ENCODE measurements around the gene LMO3. TPM values are rescaled to one million over a fixed set of nuclear protein-coding genes. Genes with fewer than 3 reads are reported as not detected.
"Not testable (repeated sequence)": the region's sequence is repeated elsewhere in the genome, so short reads cannot be mapped to it uniquely, and the experiment has no call there.

LMO3 gene
- total RNA-seq, 1 experiment from 2014 or later, result not detected

DNA sequence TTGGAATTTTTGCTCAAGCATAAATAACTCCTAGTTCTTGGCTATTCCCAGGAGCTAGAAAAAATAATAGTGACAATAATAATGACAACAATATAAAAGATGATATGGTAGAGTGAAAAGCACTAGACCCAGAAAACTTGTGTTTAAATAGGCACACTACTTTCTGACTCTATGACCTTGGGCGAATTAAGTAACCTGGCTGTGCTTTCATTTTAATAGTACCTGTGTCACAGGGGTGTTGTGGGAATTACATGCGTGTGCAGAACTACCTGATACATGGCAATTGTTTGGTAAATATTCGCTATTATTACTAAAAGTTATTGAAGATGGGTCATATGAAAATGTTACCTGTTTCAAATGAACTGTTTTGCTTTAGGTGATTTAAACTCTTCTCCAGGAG is 60.1 kb downstream of the LMO3 start:
- no peak for DNase-seq (ENCODE audit: low spot score)

- DNase-seq (ENCODE audit: low spot score), result no peak
Measured at GRCh38 chr12:16542586-16542985, 63.4 kb downstream of the LMO3 start.

- DNase-seq (ENCODE audit: low spot score), result not testable (repeated sequence)
Measured at GRCh38 chr12:16537652-16538051, 68.3 kb downstream of the LMO3 start.

- DNase-seq (ENCODE audit: low spot score), result no peak
Measured at GRCh38 chr12:16531621-16532020, 74.3 kb downstream of the LMO3 start.

GRCh38 chr12:16530268-16530850 is 75.6 kb downstream of the LMO3 start:
- DNase-seq (ENCODE audit: low spot score), result no peak

DNA sequence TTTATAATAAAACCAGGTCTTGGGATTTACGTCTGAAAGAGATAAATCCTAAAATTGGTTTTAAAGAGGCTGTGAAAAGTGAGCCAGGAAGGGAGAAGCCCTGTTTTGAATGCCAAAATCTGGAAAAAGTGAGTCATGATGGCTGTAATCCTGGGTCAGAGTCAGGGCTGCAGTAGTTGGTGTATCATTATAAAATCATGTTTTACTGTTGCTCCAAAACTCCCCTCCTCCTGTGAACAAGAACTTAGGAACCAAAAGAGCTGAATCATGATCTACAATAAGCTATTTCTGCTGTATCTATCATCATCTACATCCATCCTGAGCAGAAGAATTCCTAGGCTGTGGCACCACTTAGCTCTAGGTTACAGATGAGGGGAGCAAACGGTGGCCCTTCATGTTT is 79.3 kb downstream of the LMO3 start:
- peak; percentile 2 for DNase-seq (ENCODE audit: low spot score)

DNA sequence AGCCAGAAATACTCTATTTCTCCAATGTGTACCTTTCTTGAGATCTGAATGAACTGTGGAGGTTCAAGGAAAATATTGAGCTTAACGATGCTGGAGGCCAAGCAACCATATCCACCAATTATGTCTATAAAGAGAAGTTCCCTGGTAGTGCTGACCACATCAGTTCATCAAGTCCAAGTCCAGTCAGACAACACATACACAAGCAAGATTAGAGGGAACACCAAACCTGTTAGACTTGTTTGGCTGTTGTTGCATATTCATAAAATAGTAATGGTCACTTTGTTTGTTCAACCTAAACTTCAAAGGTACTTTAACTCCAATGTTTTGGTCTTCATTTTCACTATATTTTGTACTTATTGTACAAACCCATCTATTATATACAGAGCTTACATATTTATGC is 81.6 kb downstream of the LMO3 start:
- no peak for DNase-seq (ENCODE audit: low spot score)

GRCh38 chr12:16523951-16524331 is 82.0 kb downstream of the LMO3 start:
- DNase-seq (ENCODE audit: low spot score), result no peak

DNA sequence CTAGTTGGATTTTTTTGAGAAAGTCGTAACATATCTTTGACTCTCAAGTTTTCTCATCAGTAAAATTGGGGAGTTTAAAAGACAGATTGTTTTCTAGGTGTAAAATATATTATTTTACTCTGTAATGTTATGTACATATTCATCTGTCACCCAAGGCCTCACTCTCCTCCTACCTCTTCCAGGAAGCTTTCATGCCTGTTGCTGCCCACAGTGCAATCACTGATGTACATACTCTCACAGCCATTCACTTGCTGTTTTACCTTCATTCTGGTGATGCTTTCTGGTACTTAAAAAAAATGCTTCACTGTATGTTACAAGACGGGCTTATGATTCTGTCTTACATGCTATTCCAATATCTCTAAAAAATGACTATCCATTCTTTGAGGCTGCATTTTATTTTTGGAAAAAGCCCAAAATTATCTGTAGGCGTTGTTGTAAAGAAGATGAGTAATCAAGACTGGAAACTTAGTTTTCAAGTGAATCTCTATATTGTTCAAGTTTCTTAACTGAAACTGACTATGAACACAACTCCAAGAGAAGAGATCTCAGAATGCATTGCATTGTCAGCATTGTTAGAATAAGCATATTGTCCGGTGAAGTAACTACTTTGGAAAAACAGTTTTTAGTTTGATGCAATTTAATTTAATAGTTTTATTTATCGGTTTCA is 82.5 kb downstream of the LMO3 start:
- DNase-seq (ENCODE audit: low spot score), result no peak

DNA sequence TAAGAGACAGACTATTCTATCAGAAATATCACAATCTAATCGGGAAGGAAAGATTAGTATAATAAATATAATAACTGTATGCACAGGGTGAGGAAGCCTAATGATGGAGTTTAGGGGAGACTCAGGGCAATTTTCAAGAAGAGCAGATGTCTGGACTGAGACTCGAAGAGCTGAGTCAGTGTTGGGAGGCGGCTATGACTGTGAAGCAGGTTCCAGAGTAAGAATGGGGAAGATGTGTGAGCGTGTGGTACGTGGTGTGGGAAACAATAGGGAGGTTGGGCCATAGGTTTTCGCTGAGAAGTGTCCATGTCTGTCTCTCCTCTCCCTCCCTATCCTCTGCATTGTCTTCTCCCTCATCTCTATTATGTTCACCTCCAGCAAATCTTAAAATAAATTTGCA is 85.6 kb downstream of the LMO3 start:
- DNase-seq (ENCODE audit: low spot score), result no peak

DNA sequence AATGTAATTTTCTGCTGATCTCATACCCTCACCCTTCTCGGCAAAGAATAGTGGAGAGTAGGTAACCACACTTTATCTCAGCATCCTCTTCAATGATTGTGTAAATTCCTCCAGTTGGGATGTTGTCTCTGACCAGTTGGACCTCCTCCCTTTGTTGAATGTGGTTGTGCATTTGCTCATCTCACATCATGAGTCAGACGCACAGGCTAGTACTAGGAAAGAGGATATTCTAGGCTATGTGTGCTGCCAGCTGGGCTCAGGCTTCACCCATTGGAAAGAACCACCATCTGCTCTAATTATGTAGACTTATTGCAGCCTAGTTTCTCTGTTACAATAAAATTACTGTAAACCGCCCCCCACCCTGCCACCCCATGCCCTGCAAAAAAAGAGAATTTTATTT is 90.3 kb downstream of the LMO3 start:
- no peak for DNase-seq (ENCODE audit: low spot score)

- DNase-seq (ENCODE audit: low spot score), result no peak
Measured at GRCh38 chr12:16513231-16513630, 92.7 kb downstream of the LMO3 start.

DNA sequence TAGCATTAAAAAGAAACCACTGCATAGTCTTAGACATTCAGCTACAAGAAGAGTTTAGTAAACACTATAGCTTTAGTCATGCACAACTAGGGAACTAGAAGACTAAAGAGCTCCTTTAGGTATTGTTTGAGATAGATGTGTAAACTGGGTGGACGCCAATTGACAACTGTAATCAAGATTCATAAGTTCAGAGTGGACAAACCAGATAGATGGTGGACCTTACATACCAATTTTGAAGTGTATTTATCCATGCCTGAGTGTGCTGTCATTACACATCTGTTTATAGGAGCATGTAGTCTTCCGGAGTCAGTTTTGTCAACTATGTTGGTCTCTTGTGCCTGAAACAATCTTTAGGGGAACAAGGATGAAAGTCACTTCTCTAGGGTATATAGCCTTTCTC is 96.6 kb downstream of the LMO3 start:
- no peak for DNase-seq (ENCODE audit: low spot score)

DNA sequence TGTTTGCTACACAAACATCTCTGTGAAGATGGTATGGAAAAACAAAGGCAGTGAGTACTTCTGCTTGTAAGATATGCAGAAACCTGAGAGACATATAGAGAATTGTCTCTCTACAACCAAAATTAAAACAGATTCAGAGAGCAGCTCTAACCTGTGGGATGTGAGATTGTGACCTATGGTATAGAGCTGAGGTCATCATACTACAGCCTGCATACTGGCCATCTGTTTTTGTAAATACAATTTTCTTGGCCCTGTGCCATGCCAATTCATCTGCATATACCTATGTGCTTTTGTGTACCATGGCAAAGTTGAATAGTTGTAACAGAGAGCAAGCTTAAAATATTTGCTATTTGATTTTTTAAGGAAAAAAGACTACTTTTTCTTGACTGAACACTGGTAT is 99.6 kb downstream of the LMO3 start:
- no peak for DNase-seq (ENCODE audit: low spot score)

- no peak for DNase-seq (ENCODE audit: low spot score)
Measured at GRCh38 chr12:16504200-16504599, 101.8 kb downstream of the LMO3 start.

- no peak for DNase-seq (ENCODE audit: low spot score)
Measured at GRCh38 chr12:16499611-16500010, 106.4 kb downstream of the LMO3 start.

All from A172 (cell line).